H9 (cell line): ENCODE data around the gene TSPAN17. TPM values are rescaled to one million over a fixed set of nuclear protein-coding genes. Genes with fewer than 3 reads are reported as not detected.

Source experiments
- DNase-seq: peaks from one replicate; pipeline ENCODE4 v3.0.0-alpha.2; 2017
- H2AFZ ChIP-seq: one replicate; pipeline ENCODE4 v1.6.1; 2013; ENCODE audit warnings: mild to moderate bottlenecking, low read length, control low read depth, moderate library complexity
- H2AK5ac ChIP-seq: 2 replicates; pipeline ENCODE4 v1.6.1; 2013; ENCODE audit warnings: low read length, control low read depth, mixed read lengths; ENCODE audit not compliant: insufficient read length
- H2BK120ac ChIP-seq: one replicate; pipeline ENCODE4 v1.6.1; 2013; ENCODE audit warnings: low read depth, mild to moderate bottlenecking, low read length, control low read depth, inconsistent platforms; ENCODE audit not compliant: poor library complexity, severe bottlenecking
- H2BK12ac ChIP-seq: 2 replicates; pipeline ENCODE4 v1.6.1; 2013; ENCODE audit warnings: low read length, control low read depth, mixed read lengths, low read depth; ENCODE audit not compliant: insufficient read length
- H2BK15ac ChIP-seq: 2 replicates; pipeline ENCODE4 v1.6.1; 2013; ENCODE audit warnings: low read depth, low read length, control low read depth
- H2BK20ac ChIP-seq: one replicate; pipeline ENCODE4 v1.6.1; 2013; ENCODE audit warnings: low read depth, mild to moderate bottlenecking, low read length, control low read depth, inconsistent platforms; ENCODE audit not compliant: poor library complexity, severe bottlenecking
- H2BK5ac ChIP-seq: 2 replicates; pipeline ENCODE4 v1.6.1; 2013; ENCODE audit warnings: low read length, control low read depth, mixed read lengths; ENCODE audit not compliant: insufficient read length
- H3K14ac ChIP-seq: 2 replicates; pipeline ENCODE4 v1.6.1; 2013; ENCODE audit warnings: low read length, control low read depth; ENCODE audit not compliant: insufficient read depth
- H3K18ac ChIP-seq: 2 replicates; pipeline ENCODE4 v1.6.1; 2013; ENCODE audit warnings: low read depth, mild to moderate bottlenecking, mixed read lengths, low read length, control low read depth; ENCODE audit not compliant: insufficient read length
- H3K23ac ChIP-seq: 2 replicates; pipeline ENCODE4 v1.6.1; 2013; ENCODE audit warnings: low read length, control low read depth, mixed read lengths, low read depth; ENCODE audit not compliant: insufficient read length
- H3K23me2 ChIP-seq: 2 replicates; pipeline ENCODE4 v1.6.1; 2013; ENCODE audit warnings: low read depth, mild to moderate bottlenecking, mixed read lengths, low read length, control low read depth; ENCODE audit not compliant: insufficient read length, poor library complexity, severe bottlenecking
- H3K27ac ChIP-seq: 2 replicates; pipeline ENCODE4 v1.5.1; 2013; ENCODE audit warnings: low read length, control low read depth, mixed read lengths, low read depth; ENCODE audit not compliant: insufficient read length
- H3K27me3 ChIP-seq: 2 replicates; pipeline ENCODE4 v1.6.1; 2013; ENCODE audit warnings: low read length, control low read depth, inconsistent platforms; ENCODE audit not compliant: insufficient read depth
- H3K4ac ChIP-seq: 2 replicates; pipeline ENCODE4 v1.6.1; 2013; ENCODE audit warnings: low read depth, mild to moderate bottlenecking, control low read depth, inconsistent platforms, low read length, moderate library complexity
- H3K4me1 ChIP-seq: 2 replicates; pipeline ENCODE4 v1.6.1; 2013; ENCODE audit warnings: low read length, control low read depth, inconsistent platforms; ENCODE audit not compliant: insufficient read depth
- H3K4me2 ChIP-seq: 2 replicates; pipeline ENCODE4 v1.6.1; 2013; ENCODE audit warnings: low read length, control low read depth, mixed read lengths; ENCODE audit not compliant: insufficient read length, insufficient read depth
- H3K56ac ChIP-seq: 2 replicates; pipeline ENCODE4 v1.6.1; 2013; ENCODE audit warnings: low read depth, mild to moderate bottlenecking, mixed read lengths, low read length, control low read depth; ENCODE audit not compliant: insufficient read length
- H3K79me1 ChIP-seq: 2 replicates; pipeline ENCODE4 v1.6.1; 2013; ENCODE audit warnings: low read depth, mild to moderate bottlenecking, moderate library complexity, low read length, control low read depth, inconsistent platforms; ENCODE audit not compliant: insufficient read depth, poor library complexity, severe bottlenecking
- H3K79me2 ChIP-seq: 2 replicates; pipeline ENCODE4 v1.6.1; 2013; ENCODE audit warnings: low read length, control low read depth, inconsistent platforms; ENCODE audit not compliant: insufficient read depth
- H3K9ac ChIP-seq: 2 replicates; pipeline ENCODE4 v1.6.1; 2013; ENCODE audit warnings: low read length, control low read depth, mixed read lengths; ENCODE audit not compliant: insufficient read length; ENCODE audit errors: extremely low read depth
- H3K9me3 ChIP-seq: one replicate; pipeline ENCODE4 v1.6.1; 2013; ENCODE audit warnings: low read depth, low read length, inconsistent platforms; ENCODE audit not compliant: control insufficient read depth
- H3T11ph ChIP-seq: one replicate; pipeline ENCODE4 v1.6.1; 2013; ENCODE audit warnings: mild to moderate bottlenecking, low read length, control low read depth, inconsistent platforms
- H4K20me1 ChIP-seq: one replicate; pipeline ENCODE4 v1.6.1; 2013; ENCODE audit not compliant: control insufficient read depth, insufficient read length, insufficient read depth
- H4K5ac ChIP-seq: 2 replicates; pipeline ENCODE4 v1.6.1; 2013; ENCODE audit warnings: low read depth, mild to moderate bottlenecking, mixed read lengths, low read length, control low read depth; ENCODE audit not compliant: insufficient read length
- H4K8ac ChIP-seq: replicated peaks from 2 replicates; pipeline ENCODE4 v1.6.1; 2013; ENCODE audit warnings: low read length, control low read depth, mixed read lengths, low read depth; ENCODE audit not compliant: insufficient read length
- H4K91ac ChIP-seq: 2 replicates; pipeline ENCODE4 v1.6.1; 2013; ENCODE audit warnings: low read depth, mild to moderate bottlenecking, moderate library complexity, mixed read lengths, low read length, control low read depth; ENCODE audit not compliant: insufficient read length
- H3K27ac Mint-ChIP-seq, 3 experiments: 2 replicates in 2 of 3; 3 replicates in 1 of 3; pipeline ENCODE4 v1.8.0; 2020 to 2021; ENCODE audit warnings: mixed read lengths in 3 of 3, mild to moderate bottlenecking in 1 of 3, moderate library complexity in 1 of 3
- H3K27me3 Mint-ChIP-seq: 2 replicates; pipeline ENCODE4 v1.8.0; 2021; ENCODE audit warnings: low read depth, mild to moderate bottlenecking, moderate library complexity, mixed read lengths
- H3K36me3 Mint-ChIP-seq, 3 experiments: 2 replicates in 2 of 3; 3 replicates in 1 of 3; pipeline ENCODE4 v1.8.0; 2020 to 2021; ENCODE audit warnings: low read depth in 3 of 3, mixed read lengths in 3 of 3; ENCODE audit not compliant: insufficient read depth in 1 of 3
- H3K4me1 Mint-ChIP-seq, 2 experiments: 2 replicates each; pipeline ENCODE4 v1.8.0; 2020; ENCODE audit warnings: mixed read lengths in 2 of 2
- H3K4me3 Mint-ChIP-seq, 2 experiments: 2 replicates in 1 of 2; 3 replicates in 1 of 2; pipeline ENCODE4 v1.8.0; 2020 to 2021; ENCODE audit warnings: mild to moderate bottlenecking in 2 of 2, mixed read lengths in 2 of 2, moderate library complexity in 1 of 2
- H3K9me3 Mint-ChIP-seq, 2 experiments: 2 replicates in 1 of 2; 3 replicates in 1 of 2; pipeline ENCODE4 v1.8.0; 2020; ENCODE audit warnings: mild to moderate bottlenecking in 2 of 2, mixed read lengths in 2 of 2, moderate library complexity in 1 of 2
- CTCF ChIP-seq: fragments of 200-600 bp; sonication (generic); conservative IDR thresholded peaks from 3 replicates; pipeline ENCODE4 v1.8.0; 2021; ENCODE audit warnings: antibody characterized with exemption, mild to moderate bottlenecking
- WGBS: extraction: QIAGEN DNeasy Blood & Tissue Kit; methylation state at CpG from one replicate; pipeline ENCODE4 v1.1.7; 2013; ENCODE audit warnings: missing lambda C conversion rate, low lambda C conversion rate, mixed read lengths; ENCODE audit not compliant: insufficient read length; ENCODE audit errors: extremely low coverage; 5-methylcytosine and 5-hydroxymethylcytosine counted together
- total RNA-seq: library from RNA; stranded (reverse); gene quantifications from 2 replicates; pipeline ENCODE4 v1.2.1, GENCODE V29; 2021

Gene TSPAN17
- total RNA-seq, 1 experiment from 2014 or later: 46.8 TPM

- no peak overlapping the region for H3K4ac ChIP-seq
- Mint-ChIP-seq H3K27ac (no peak overlapping the region), H3K4me1 (peaks cover 23 to 38% of the 10 kb centered on the region in 2 experiments), H3K4me3 (no peak overlapping the region), H3K36me3 (no peaks in the 10 kb centered on the region), H3K27me3 (peaks cover 4% of the 10 kb centered on the region; the same call in 1 of the 2 replicates), H3K9me3 (no peaks in the 10 kb centered on the region)
- no peaks in the 10 kb centered on the region for H3K9me3 ChIP-seq
- no peak overlapping the region for H2BK15ac ChIP-seq
- no peak for TF ChIP-seq CTCF
- no peak overlapping the region for H2BK120ac ChIP-seq
- H3K79me2 ChIP-seq: no peaks in the 10 kb centered on the region
- no peaks in the 10 kb centered on the region for H3K23me2 ChIP-seq
- H3K18ac ChIP-seq: no peak overlapping the region
- no peak overlapping the region for H2BK5ac ChIP-seq
- H3K4me1 ChIP-seq: peaks cover 4% of the 10 kb centered on the region; the same call in 1 of the 2 replicates
- no peak overlapping the region for H4K8ac ChIP-seq
- no peak for DNase-seq
- H3T11ph ChIP-seq: no peak overlapping the region
- no peak overlapping the region for H4K5ac ChIP-seq
- no peaks in the 10 kb centered on the region for H3K27me3 ChIP-seq
- H3K4me2 ChIP-seq: no peak overlapping the region
- no peaks in the 10 kb centered on the region for H3K79me1 ChIP-seq
- no peak overlapping the region for H3K56ac ChIP-seq
- H2AFZ ChIP-seq: no peak overlapping the region
- H2BK12ac ChIP-seq: no peak overlapping the region
- H3K9ac ChIP-seq: no peak overlapping the region
- no peaks in the 10 kb centered on the region for H4K20me1 ChIP-seq
- H2AK5ac ChIP-seq: no peak overlapping the region
- WGBS: no CpG with 5 or more reads among the region's 10 CpGs
- no peak overlapping the region for H3K27ac ChIP-seq
- H3K14ac ChIP-seq: no peak overlapping the region; the same call in 1 of the 2 replicates
- H2BK20ac ChIP-seq: no peak overlapping the region
- no peak overlapping the region for H4K91ac ChIP-seq
- no peak overlapping the region for H3K23ac ChIP-seq
Observed at GRCh38 chr5:176676361-176676824, 29.1 kb downstream of the TSPAN17 start.
